Germinal center (tissue), 1 donor: ENCODE data around the gene STRAP.
A peak's percentile ranks its signal among the peaks of the same experiment; 100 is the strongest.
"Not testable (repeated sequence)": the region's sequence is repeated elsewhere in the genome, so short reads cannot be mapped to it uniquely, and the experiment has no call there.

ENCODE experiments used
- DNase-seq: peaks from one replicate; pipeline ENCODE4 v3.0.0; 2012; ENCODE audit warnings: mixed read lengths, low spot score

The STRAP gene

DNA sequence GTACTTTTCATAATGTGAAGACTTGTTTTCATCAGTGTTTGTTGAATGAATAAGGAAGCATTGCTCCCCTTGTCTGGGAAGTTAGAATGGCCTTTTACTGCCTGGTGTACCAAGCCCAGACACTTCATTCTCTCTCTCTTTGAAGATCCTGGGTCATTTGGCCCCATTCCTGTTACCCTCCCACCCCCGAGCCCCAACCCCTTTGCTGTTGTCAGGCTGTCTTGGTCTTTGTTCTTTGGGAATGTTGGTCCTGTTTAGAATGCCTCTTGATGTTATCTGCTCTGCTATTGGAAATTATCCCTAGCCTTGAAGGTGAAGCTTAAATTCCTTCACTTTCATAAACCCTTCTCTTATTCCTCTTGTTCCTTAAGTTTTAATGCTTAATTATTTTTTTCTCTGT, 42.8 kb downstream of the STRAP start:
- DNase-seq, result no peak

DNA sequence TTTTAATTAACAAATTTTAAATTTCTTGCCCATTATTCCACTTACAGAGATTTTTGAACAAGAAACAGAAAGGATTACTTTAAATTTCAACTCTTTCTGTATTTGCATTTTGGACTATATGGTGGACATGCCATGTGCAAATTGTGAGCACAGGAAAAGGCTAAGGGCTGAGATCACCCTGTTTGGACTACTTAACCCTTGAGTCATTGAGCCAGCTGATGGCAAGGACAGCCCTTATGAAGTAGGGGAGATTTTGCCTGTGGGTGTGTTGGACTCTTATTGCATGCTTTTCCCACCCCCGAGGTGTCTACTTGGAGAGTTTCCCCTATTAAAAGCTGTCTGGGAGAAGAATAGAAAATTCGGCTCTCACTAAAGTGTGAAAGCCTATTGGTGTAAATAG, 46.2 kb downstream of the STRAP start:
- DNase-seq, result no peak

DNA sequence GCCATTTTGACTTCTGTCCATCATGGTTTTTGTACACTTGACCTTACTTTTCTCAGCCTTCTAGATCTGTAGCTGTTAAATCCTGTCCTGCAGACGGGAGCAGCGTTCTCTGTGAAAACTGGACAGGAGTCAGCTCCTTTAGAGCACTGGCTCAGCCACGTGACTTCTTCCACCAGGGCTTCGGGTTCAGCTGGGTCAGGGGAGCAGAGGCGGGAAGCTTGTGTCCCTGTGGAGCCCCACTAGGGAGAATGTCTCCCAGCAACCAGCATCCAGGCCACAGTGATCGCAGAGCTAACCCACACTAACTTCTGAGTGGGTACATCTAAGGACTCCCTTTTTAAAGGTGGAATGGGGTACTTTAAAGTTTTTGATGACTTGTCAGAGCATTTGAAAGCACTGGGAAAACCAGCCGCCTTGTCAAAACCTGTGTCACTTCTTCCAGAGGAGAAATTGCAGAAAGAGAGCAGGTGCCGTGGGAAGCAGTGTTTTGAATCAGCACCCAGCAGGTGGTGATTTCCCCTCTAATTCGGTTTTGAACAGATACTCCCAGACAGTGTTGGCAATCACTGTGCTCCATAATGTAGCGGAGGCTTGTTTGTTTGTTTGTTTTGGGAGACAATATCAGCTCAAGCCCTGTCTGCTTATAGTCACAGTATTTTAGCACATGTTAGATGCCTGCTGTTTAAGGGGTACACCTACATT, 46.8 kb downstream of the STRAP start:
- no peak for DNase-seq

DNA sequence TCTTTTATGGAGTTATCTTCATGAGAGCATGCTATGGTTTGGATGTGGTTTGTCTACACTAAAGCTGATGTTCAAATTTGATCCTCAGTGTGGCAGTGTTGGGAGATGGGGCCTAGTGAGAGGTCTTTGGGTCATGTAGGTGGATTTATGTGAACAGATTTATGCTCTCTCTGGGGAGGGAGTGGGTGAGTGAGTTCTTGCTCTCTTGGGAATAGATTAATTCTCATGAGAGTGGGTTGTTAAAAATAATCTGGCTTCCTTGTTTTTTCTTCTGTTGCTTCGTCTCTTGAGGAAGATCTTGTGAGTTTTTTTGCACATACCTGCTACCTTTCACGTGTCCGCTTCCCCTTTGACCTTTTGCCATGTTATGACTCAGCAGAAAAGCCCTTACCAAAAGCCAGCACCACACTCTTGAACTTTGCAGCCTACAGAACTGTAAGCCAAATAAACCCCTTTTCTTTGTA, 49.4 kb downstream of the STRAP start:
- DNase-seq, result peak; percentile 18

DNA sequence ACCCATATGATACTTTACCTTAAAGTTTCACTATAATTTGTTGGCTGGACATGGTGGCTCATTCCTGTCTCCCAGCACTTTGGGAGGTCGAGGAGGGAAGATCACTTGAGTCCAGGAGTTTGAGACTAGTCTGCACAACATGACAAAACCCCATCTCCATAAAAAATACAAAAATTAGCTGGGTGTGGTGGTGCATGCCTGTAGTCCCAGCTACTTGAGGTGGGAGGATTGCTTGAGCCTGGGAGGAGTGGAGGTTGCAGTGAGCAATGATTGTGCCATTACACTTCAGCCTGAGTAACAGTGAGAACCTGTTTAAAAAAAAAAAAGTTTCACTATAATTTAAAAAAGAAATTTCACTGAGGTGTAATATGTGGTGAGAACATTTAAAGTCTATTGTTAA, 50.1 kb downstream of the STRAP start:
- DNase-seq, result no peak

DNA sequence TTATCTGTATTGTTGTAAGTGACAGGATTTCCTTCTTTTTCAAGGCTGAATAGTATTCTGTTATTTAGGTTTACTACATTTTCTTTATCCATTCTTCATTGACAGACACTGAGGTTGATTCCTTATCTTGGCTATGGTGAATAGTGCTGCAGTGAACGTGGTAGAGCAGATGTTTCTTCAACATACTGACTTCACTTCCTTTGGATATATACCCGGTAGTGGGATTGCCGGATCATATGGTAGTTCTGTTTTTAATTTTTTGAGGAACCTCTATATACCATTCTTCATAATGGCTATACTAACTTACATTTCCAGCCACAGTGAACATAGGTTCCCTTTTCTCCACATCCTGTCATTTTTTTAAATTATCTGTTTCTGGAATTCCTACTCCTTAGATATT, 50.8 kb downstream of the STRAP start:
- DNase-seq, result no peak

DNA sequence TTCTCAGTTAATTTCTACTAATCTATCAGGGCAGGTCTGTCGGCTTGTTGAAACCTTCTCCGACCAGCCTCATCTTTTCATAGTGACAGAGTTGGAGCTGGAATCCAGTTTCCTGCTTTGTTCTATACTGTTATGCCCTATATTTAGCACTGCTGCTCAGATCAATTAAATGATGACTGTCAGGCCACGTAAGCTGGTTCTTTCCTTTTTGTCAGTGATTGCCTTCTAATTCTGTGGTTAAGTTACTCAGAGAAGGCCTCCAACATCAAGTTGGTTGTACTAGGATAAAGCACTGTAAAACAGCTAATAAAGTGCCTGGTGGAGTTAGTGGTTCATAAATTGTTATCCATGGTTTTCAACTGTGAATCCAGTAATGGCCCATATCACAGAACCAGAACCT, 51.6 kb downstream of the STRAP start:
- no peak for DNase-seq

DNA sequence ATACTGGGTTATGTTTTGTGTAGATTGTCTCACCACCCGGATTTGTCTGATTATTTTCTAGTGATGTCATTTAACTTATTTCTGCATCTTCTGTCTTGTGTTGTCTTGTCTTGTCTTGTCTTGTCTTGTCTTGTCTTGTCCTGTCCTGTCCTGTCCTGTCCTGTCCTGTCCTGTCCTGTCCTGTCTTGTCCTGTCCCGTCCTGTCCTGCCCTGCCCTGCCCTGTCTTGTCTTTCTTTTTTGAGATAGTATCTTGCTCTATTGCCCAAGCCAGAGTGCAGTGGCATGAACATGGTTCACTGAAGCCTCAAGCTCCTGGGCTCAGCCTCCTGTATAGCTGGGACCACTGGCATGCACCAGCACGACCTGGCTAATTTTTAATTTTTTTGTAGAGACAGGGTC, 54.6 kb downstream of the STRAP start:
- DNase-seq, result no peak

DNA sequence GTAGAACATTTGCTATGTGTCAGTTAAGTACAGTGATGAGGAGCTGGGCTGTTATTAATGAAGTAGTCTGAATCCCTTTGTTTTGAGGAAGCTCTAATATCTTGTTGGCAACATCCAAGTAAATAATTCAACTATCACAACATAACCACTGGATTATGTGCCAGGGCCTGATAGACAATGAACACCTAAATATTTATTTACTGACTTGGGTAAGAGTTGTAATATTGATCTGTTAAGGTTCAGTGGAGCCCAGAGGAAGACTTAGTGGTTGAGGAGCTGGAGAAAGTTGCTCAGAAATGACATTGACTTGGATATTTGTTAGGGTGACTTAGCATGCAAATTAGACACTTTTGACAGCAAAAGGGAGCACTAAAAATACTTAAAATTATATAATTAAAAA, 55.7 kb downstream of the STRAP start:
- DNase-seq, result no peak

DNA sequence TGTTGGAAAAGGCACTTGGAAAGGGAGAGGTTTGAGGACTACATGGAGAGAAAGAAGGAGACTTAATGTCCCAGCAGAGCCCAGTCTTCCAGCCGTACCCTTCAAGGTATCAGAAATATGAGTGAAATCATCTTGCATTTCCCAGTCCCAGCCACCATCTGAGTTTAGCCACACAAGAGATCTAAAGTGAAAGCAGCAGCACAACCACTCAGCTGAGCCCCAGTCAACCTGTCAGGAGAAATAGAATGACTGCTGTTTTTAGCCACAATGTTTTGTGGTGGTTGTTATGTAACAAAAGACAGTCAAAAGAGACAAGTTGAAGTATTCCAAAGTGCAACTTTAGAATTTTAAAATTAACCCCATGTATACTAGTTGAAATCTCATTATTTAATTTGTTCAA, 56.9 kb downstream of the STRAP start:
- DNase-seq, result no peak

DNA sequence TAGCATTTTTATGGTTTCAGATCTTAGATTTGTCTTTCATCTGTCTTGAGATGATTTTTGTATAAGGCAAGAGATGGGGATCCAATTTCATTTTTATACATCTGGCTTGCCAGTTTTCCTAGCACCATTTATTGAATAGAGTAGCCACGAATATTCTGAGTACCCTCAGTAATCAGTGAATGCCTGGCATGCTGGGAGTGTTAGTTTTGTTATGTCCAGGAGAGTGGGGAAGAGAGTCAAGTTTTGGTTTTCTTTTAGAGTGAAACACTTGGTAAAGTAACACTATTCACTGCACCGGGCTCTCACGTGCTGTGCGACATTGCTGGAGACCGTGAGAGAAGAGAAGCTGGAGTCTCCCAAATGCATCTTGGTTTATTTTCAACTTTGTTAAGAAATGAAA, 60.3 kb downstream of the STRAP start:
- DNase-seq, result no peak

DNA sequence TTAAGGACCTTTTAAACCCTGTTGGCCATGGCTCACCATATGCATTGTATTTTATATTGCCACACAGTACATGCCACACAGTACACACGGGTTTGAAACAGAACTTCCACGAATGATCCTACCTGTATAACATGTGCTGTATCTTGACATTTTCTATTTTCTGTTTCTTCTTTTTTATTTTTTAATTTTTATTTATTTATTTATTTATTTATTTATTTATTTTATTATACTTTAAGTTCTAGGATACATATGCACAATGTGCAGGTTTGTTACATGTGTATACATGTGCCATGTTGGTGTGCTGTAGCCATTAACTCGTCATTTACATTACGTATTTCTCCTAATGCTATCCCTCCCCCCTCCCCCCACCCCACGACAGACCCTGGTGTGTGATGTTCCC, 61.3 kb downstream of the STRAP start:
- not testable (repeated sequence) for DNase-seq

DNA sequence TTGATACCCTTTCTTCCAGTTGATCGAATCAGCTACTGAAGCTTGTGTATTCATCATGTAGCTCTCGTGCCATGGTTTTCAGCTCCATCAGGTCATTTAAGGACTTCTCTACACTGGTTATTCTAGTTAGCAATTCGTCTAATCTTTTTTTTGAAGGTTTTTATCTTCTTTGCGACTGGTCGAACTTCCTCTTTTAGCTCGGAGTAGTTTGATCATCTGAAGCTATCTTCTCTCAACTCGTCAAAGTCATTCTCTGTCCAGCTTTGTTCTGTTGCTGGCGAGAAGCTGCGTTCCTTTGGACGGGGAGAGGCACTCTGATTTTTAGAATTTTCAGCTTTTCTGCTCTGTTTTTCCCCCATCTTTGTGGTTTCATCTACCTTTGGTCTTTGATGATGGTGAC, 66.3 kb downstream of the STRAP start:
- DNase-seq, result not testable (repeated sequence)
